Neuronal stem cell (in vitro differentiated cells): ENCODE measurements around the gene MYH14.

Experiments used
- DNase-seq: peaks from one replicate; pipeline ENCODE4 v3.0.0-alpha.2; 2013; ENCODE audit warnings: low spot score
- H2AFZ ChIP-seq: one replicate; pipeline ENCODE4 v1.6.1; 2013; ENCODE audit warnings: mild to moderate bottlenecking, low read length, inconsistent platforms
- H2AK5ac ChIP-seq: 2 replicates; pipeline ENCODE4 v1.6.1; 2013; ENCODE audit warnings: low read depth, mild to moderate bottlenecking, inconsistent platforms, low read length, moderate library complexity, mixed read lengths
- H2BK120ac ChIP-seq: 2 replicates; pipeline ENCODE4 v1.6.1; 2013; ENCODE audit warnings: low read depth, mild to moderate bottlenecking, inconsistent platforms, low read length, moderate library complexity, mixed read lengths
- H2BK12ac ChIP-seq: one replicate; pipeline ENCODE4 v1.6.1; 2013; ENCODE audit warnings: low read length, inconsistent platforms
- H2BK15ac ChIP-seq: 2 replicates; pipeline ENCODE4 v1.6.1; 2013; ENCODE audit warnings: mild to moderate bottlenecking, low read length, inconsistent platforms, mixed read lengths
- H2BK5ac ChIP-seq: one replicate; pipeline ENCODE4 v1.6.1; 2013; ENCODE audit warnings: inconsistent platforms, mild to moderate bottlenecking, low read length, moderate library complexity
- H3K14ac ChIP-seq: one replicate; pipeline ENCODE4 v1.6.1; 2013; ENCODE audit warnings: low read length, inconsistent platforms
- H3K18ac ChIP-seq: 2 replicates; pipeline ENCODE4 v1.6.1; 2013; ENCODE audit warnings: low read length, inconsistent platforms
- H3K23ac ChIP-seq: 2 replicates; pipeline ENCODE4 v1.6.1; 2013; ENCODE audit warnings: low read depth, mild to moderate bottlenecking, mixed read lengths, low read length, inconsistent platforms; ENCODE audit not compliant: poor library complexity
- H3K27ac ChIP-seq: replicated peaks from 3 replicates; pipeline ENCODE4 v1.5.1; 2013; ENCODE audit warnings: low read length, inconsistent platforms
- H3K27me3 ChIP-seq, 3 experiments: 2 replicates each; pipeline ENCODE4 v1.6.1; 2013; ENCODE audit warnings: low read length in 3 of 3, mild to moderate bottlenecking in 2 of 3, inconsistent platforms in 1 of 3, low read depth in 1 of 3, mixed read lengths in 1 of 3, moderate library complexity in 1 of 3; ENCODE audit not compliant: control insufficient read depth in 3 of 3, insufficient read depth in 3 of 3
- H3K36me3 ChIP-seq, 2 donors: replicated peaks in 1 of 2; 2 replicates each; pipeline ENCODE4 v1.6.1; 2013; ENCODE audit warnings: low read length in 2 of 2; ENCODE audit not compliant: control insufficient read depth in 2 of 2, insufficient read depth in 2 of 2
- H3K4ac ChIP-seq: 2 replicates; pipeline ENCODE4 v1.6.1; 2013; ENCODE audit warnings: inconsistent platforms, mild to moderate bottlenecking, low read length, moderate library complexity
- H3K4me1 ChIP-seq, 2 donors: 1 replicate in 1 of 2; 2 replicates in 1 of 2; pipeline ENCODE4 v1.6.1; 2013; ENCODE audit warnings: low read length in 2 of 2, low read depth in 1 of 2; ENCODE audit not compliant: control insufficient read depth in 2 of 2, insufficient read depth in 1 of 2
- H3K4me2 ChIP-seq: one replicate; pipeline ENCODE4 v1.6.1; 2013; ENCODE audit warnings: mild to moderate bottlenecking, low read length, inconsistent platforms; ENCODE audit not compliant: insufficient read depth, poor library complexity, severe bottlenecking
- H3K4me3 ChIP-seq, 2 donors: 2 replicates each; pipeline ENCODE4 v1.5.1; 2013; ENCODE audit warnings: low read length in 2 of 2, mild to moderate bottlenecking in 2 of 2, inconsistent platforms in 1 of 2, moderate library complexity in 1 of 2
- H3K79me1 ChIP-seq: one replicate; pipeline ENCODE4 v1.6.1; 2013; ENCODE audit warnings: low read depth, mild to moderate bottlenecking, inconsistent platforms, low read length, moderate library complexity
- H3K9ac ChIP-seq: one replicate; pipeline ENCODE4 v1.6.1; 2013; ENCODE audit warnings: mild to moderate bottlenecking, low read depth, low read length, inconsistent platforms; ENCODE audit not compliant: poor library complexity
- H3K9me3 ChIP-seq, 2 donors: replicated peaks in 1 of 2; 2 replicates each; pipeline versions ENCODE3 to v1.6.1; 2013; ENCODE audit warnings: low read length in 2 of 2, mild to moderate bottlenecking in 2 of 2, inconsistent platforms in 1 of 2, low read depth in 1 of 2, mixed read lengths in 1 of 2, moderate library complexity in 1 of 2; ENCODE audit not compliant: control insufficient read depth in 2 of 2, insufficient read depth in 1 of 2
- H4K8ac ChIP-seq: one replicate; pipeline ENCODE4 v1.6.1; 2013; ENCODE audit warnings: low read depth, mild to moderate bottlenecking, inconsistent platforms, low read length, moderate library complexity
- H4K91ac ChIP-seq: one replicate; pipeline ENCODE4 v1.6.1; 2013; ENCODE audit warnings: low read length, low read depth, mild to moderate bottlenecking, inconsistent platforms; ENCODE audit not compliant: poor library complexity
- WGBS, 2 donors: extraction: QIAGEN DNeasy Blood & Tissue Kit; methylation state at CpG; one replicate each; pipeline ENCODE4 v1.1.7; 2013; ENCODE audit warnings: missing lambda C conversion rate in 2 of 2, mixed read lengths in 1 of 2; ENCODE audit not compliant: insufficient read length in 2 of 2, insufficient replicate concordance in 1 of 2; ENCODE audit errors: extremely low coverage in 2 of 2; 5-methylcytosine and 5-hydroxymethylcytosine counted together

Gene MYH14

GRCh38 chr19:50314724-50315708 lies 111.6 kb downstream of the MYH14 start:
- Histone ChIP-seq H2BK15ac (peak overlapping the region; percentile 49), H3K4me3 (peak overlapping the region; percentile 7 to 56), H3K18ac (peak overlapping the region; percentile 92), H2BK5ac (peak overlapping the region; percentile 35), H3K27ac (peak overlapping the region; percentile 73), H3K14ac (no peak overlapping the region), H3K9ac (peak overlapping the region; percentile 66), H3K4me1 (peaks cover 5 to 17% of the 10 kb centered on the region in 2 donors), H3K9me3 (no peaks in the 10 kb centered on the region), H2AK5ac (peak overlapping the region; percentile 70), H3K36me3 (no peaks in the 10 kb centered on the region), H3K27me3 (peaks cover 3 to 44% (median 25%) of the 10 kb centered on the region in 3 experiments), H4K91ac (no peak overlapping the region), H3K23ac (no peak overlapping the region), H2BK120ac (no peak overlapping the region), H2BK12ac (no peak overlapping the region), H3K4ac (no peak overlapping the region), H3K4me2 (peak overlapping the region; percentile 93), H3K79me1 (no peaks in the 10 kb centered on the region), H2AFZ (no peak overlapping the region), H4K8ac (no peak overlapping the region)
- WGBS, 2 donors: no CpG with 5 or more reads among the region's 40 CpGs
- no peak for DNase-seq

DNA sequence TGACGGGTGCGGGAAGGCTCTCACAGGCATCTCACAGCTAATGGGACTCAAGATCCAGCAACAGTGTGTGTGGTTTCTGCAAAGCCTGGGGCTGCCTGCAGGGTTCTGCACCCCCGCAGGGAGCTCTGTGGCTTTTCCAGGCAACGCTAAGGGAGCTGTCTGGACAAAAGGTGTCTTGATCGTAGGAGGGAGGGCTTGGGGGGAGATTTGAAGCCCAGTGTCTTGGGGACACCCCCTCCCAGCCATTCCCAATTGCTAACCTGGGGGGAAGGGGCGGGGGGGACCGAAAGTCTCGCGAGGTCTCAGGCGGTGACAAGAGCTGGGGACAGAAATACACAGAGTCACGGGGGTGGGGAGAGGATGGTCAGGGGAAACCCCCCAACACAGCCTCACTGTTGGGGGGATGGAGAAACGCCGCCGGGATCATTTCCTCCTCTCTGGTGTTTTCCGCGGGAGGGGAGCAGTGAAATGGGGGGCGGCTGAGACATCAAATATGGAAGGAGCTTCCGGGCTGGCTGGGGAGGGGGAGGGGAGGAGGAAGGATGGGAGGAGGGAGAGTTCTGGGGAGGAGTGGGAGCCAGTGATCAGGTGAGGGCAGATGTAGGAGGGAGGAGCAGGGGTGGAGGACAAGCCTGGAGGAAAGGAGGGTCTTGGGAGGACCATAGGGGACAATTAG lies 112.5 kb downstream of the MYH14 start:
- peak overlapping the region; percentile 56 to 75 for H3K4me3 ChIP-seq
- H3K27me3 ChIP-seq: peaks cover 3 to 35% (median 25%) of the 10 kb centered on the region in 3 experiments

GRCh38 chr19:50317115-50317514 lies 113.7 kb downstream of the MYH14 start:
- Histone ChIP-seq H3K4me2 (no peak overlapping the region), H2AFZ (no peak overlapping the region), H3K9me3 (no peaks in the 10 kb centered on the region), H3K14ac (no peak overlapping the region), H3K79me1 (no peaks in the 10 kb centered on the region), H3K36me3 (no peaks in the 10 kb centered on the region), H3K4me1 (peaks cover 5 to 15% of the 10 kb centered on the region in 2 donors), H3K23ac (no peak overlapping the region), H3K4ac (no peak overlapping the region), H3K27me3 (peaks cover 3 to 27% (median 25%) of the 10 kb centered on the region in 3 experiments), H2BK5ac (no peak overlapping the region), H3K18ac (no peak overlapping the region), H2AK5ac (peak overlapping the region; percentile 84), H2BK120ac (no peak overlapping the region), H2BK15ac (peak overlapping the region; percentile 58), H3K9ac (no peak overlapping the region), H2BK12ac (no peak overlapping the region), H3K27ac (no peak overlapping the region), H4K8ac (no peak overlapping the region), H4K91ac (no peak overlapping the region), H3K4me3 (no peak overlapping the region)
- WGBS, 2 donors: no CpG with 5 or more reads among the region's 4 CpGs
- no peak for DNase-seq

More for the DNA sequence above, 112.5 kb downstream of the MYH14 start:
- Histone ChIP-seq H2AK5ac (no peak overlapping the region), H3K23ac (no peak overlapping the region), H3K27ac (peak overlapping the region; percentile 73), H2BK120ac (peak overlapping the region; percentile 9), H4K8ac (peak overlapping the region; percentile 20), H3K79me1 (no peaks in the 10 kb centered on the region), H3K4ac (no peak overlapping the region), H3K14ac (no peak overlapping the region), H3K18ac (peak overlapping the region; percentile 92), H2BK12ac (no peak overlapping the region), H3K4me1 (peaks cover 5 to 17% of the 10 kb centered on the region in 2 donors), H3K9me3 (no peaks in the 10 kb centered on the region), H4K91ac (no peak overlapping the region), H2BK15ac (peak overlapping the region; percentile 37), H3K4me2 (peak overlapping the region; percentile 93), H3K9ac (peak overlapping the region; percentile 44), H2BK5ac (peak overlapping the region; percentile 35), H2AFZ (peak overlapping the region; percentile 94), H3K36me3 (no peaks in the 10 kb centered on the region)
- WGBS, 2 donors: no CpG with 5 or more reads among the region's 18 CpGs
- no peak for DNase-seq

- no peak overlapping the region for H2AK5ac ChIP-seq
- no peak overlapping the region for H3K27ac ChIP-seq
- no peak overlapping the region for H3K4ac ChIP-seq
- H3K79me1 ChIP-seq: no peaks in the 10 kb centered on the region
- H3K4me3 ChIP-seq: no peak overlapping the region
- H2BK5ac ChIP-seq: no peak overlapping the region
- H3K9ac ChIP-seq: no peak overlapping the region
- H3K36me3 ChIP-seq: peaks cover 0 to 2% of the 10 kb centered on the region in 2 donors
- peaks cover 5 to 15% of the 10 kb centered on the region in 2 donors for H3K4me1 ChIP-seq
- H4K91ac ChIP-seq: no peak overlapping the region
- no peak overlapping the region for H3K4me2 ChIP-seq
- no peak overlapping the region for H2BK120ac ChIP-seq
- H3K23ac ChIP-seq: no peak overlapping the region
- no peak overlapping the region for H2AFZ ChIP-seq
- no peak overlapping the region for H2BK15ac ChIP-seq
- no peak for DNase-seq
- H3K9me3 ChIP-seq: no peaks in the 10 kb centered on the region
- no peak overlapping the region for H3K18ac ChIP-seq
- WGBS, 2 donors: no CpG with 5 or more reads among the region's 8 CpGs
- H2BK12ac ChIP-seq: no peak overlapping the region
- H4K8ac ChIP-seq: no peak overlapping the region
- peaks cover 3 to 16% (median 14%) of the 10 kb centered on the region in 3 experiments for H3K27me3 ChIP-seq
- no peak overlapping the region for H3K14ac ChIP-seq
Measured at GRCh38 chr19:50318438-50318837, 115.0 kb downstream of the MYH14 start.
